ENCODE measurements around the gene CTXN2. TPM values are rescaled to one million over a fixed set of nuclear protein-coding genes. Genes with fewer than 3 reads are reported as not detected.

Gene CTXN2
- total RNA-seq, 1 experiment from 2014 or later, result not detected

DNA sequence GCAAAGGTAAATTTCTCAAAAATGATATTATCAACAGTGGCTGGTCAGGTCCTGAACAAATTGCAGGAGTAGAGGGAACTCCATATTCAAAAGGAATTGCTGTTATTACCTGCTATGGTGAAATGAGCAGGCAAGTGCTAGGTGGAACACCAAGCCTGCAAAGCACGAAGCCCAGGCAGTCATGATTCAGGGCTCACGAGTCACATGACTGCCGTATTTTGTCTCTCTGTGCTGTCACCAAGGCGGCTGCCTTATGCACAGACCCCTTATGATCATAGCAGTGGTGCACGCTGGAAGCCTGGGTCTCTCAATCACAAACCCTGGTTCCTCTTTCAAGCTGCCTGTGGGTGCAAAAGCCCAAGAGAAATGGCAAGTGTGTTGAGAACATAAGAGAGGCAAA lies 39.0 kb downstream of the CTXN2 start:
- no peak overlapping the region for H3K4me2 ChIP-seq
- POLR2A ChIA-PET (ENCODE audit: unreplicated experiment), result no interaction called here
- no peak overlapping the region for H3K27ac ChIP-seq
- no peaks in the 10 kb centered on the region for H3K9me3 ChIP-seq (ENCODE audit: insufficient read depth, low read depth)
- H3K4me3 ChIP-seq, result no peak overlapping the region
- no peaks in the 10 kb centered on the region for H3K9me2 ChIP-seq (ENCODE audit: insufficient read depth)
- no peaks in the 10 kb centered on the region for H3K4me1 ChIP-seq (replicated peaks; ENCODE audit: insufficient read depth)
- no peaks in the 10 kb centered on the region for H4K20me1 ChIP-seq (ENCODE audit: insufficient read depth)
- TF ChIP-seq EZH2 (IDR thresholded peaks at IDR 0.05; ENCODE audit: low read depth), result no peak
- TF ChIP-seq, protein P1, sequence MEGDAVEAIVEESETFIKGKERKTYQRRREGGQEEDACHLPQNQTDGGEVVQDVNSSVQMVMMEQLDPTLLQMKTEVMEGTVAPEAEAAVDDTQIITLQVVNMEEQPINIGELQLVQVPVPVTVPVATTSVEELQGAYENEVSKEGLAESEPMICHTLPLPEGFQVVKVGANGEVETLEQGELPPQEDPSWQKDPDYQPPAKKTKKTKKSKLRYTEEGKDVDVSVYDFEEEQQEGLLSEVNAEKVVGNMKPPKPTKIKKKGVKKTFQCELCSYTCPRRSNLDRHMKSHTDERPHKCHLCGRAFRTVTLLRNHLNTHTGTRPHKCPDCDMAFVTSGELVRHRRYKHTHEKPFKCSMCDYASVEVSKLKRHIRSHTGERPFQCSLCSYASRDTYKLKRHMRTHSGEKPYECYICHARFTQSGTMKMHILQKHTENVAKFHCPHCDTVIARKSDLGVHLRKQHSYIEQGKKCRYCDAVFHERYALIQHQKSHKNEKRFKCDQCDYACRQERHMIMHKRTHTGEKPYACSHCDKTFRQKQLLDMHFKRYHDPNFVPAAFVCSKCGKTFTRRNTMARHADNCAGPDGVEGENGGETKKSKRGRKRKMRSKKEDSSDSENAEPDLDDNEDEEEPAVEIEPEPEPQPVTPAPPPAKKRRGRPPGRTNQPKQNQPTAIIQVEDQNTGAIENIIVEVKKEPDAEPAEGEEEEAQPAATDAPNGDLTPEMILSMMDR (conservative IDR thresholded peaks at IDR 0.05), result no peak
- no peaks in the 10 kb centered on the region for H3F3A ChIP-seq (ENCODE audit: insufficient read depth, low read depth)
- BruUV-seq (replicated peaks), result no TSS peak
- CTCF ChIA-PET, result no interaction called here
- intact Hi-C loops (cut with micrococcal nuclease; ENCODE audit: unreplicated experiment), result no loop called here
- H2AFZ ChIP-seq, result no peak overlapping the region
- no peaks in the 10 kb centered on the region for H3K36me3 ChIP-seq (ENCODE audit: low read depth)
- H3K27me3 ChIP-seq (ENCODE audit: insufficient read depth, low read depth), result peaks cover 6% of the 10 kb centered on the region; the same call in 1 of the 2 replicates
- H3K79me2 ChIP-seq (ENCODE audit: low read depth), result no peaks in the 10 kb centered on the region
- no peak for DNase-seq

DNA sequence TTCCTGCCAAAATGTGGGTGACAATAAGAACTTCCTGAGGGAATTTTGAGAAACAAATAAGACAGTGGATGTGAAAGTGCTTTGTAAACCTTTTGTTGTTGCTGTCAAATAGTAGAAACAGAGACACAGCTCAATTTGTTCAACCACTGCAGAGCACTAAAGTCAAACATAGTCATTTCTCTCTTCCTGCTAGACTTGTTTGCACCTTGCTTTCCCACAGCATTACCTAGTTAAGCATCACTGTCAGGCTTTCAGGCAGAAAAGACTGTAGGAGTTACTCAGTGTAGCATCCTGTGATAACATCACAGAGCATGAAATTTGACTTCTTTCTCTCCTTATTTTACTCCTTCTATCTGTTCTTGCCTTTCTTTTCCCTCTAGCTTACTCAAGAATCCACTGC lies 41.8 kb downstream of the CTXN2 start:
- no peak for DNase-seq
- no TSS peak for BruUV-seq (replicated peaks)

DNA sequence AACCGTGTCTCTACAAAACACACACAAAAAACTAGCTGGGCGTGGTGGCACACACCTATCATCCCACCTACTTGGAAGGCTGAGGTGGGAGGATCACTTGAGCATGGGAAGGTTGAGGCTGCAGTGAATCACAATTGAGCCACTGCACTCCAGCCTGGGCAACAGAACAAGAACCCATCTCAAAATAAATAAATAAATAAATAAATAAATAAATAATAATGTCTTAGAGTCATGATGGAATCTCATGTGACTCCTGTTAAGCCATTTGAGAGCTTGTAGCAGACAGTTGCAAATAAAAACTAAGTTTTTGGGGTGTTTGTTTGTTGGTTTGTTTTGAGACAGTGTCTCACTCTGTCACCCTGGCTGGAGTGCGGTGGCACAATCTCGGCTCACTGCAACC lies 47.9 kb downstream of the CTXN2 start:
- BruUV-seq (replicated peaks), result no TSS peak
- POLR2A ChIA-PET (ENCODE audit: unreplicated experiment), result no interaction called here
- intact Hi-C loops (cut with micrococcal nuclease; ENCODE audit: unreplicated experiment), result no loop called here

More for the DNA sequence above, 41.8 kb downstream of the CTXN2 start:
- Histone ChIP-seq H3F3A (ENCODE audit: insufficient read depth, low read depth) (no peaks in the 10 kb centered on the region), H3K4me1 (replicated peaks; ENCODE audit: insufficient read depth) (no peaks in the 10 kb centered on the region), H3K9me3 (ENCODE audit: insufficient read depth, low read depth) (no peaks in the 10 kb centered on the region), H3K4me2 (no peak overlapping the region), H4K20me1 (ENCODE audit: insufficient read depth) (no peaks in the 10 kb centered on the region), H3K9me2 (ENCODE audit: insufficient read depth) (no peaks in the 10 kb centered on the region), H3K36me3 (ENCODE audit: low read depth) (no peaks in the 10 kb centered on the region), H3K79me2 (ENCODE audit: low read depth) (no peaks in the 10 kb centered on the region), H2AFZ (no peak overlapping the region), H3K27me3 (ENCODE audit: insufficient read depth, low read depth) (peaks cover 9% of the 10 kb centered on the region), H3K27ac (no peak overlapping the region), H3K4me3 (no peak overlapping the region)
- ChIA-PET POLR2A (ENCODE audit: unreplicated experiment) (no interaction called here), CTCF (no interaction called here)
- TF ChIP-seq, protein P1 (conservative IDR thresholded peaks at IDR 0.05), result no peak
- no peak for TF ChIP-seq EZH2 (IDR thresholded peaks at IDR 0.05; ENCODE audit: low read depth)
- intact Hi-C loops (cut with micrococcal nuclease; ENCODE audit: unreplicated experiment), result no loop called here

More for the DNA sequence above, 47.9 kb downstream of the CTXN2 start:
- Histone ChIP-seq H3K27ac (no peak overlapping the region), H2AFZ (no peak overlapping the region), H3F3A (ENCODE audit: insufficient read depth, low read depth) (no peaks in the 10 kb centered on the region), H3K27me3 (ENCODE audit: insufficient read depth, low read depth) (peaks cover 10% of the 10 kb centered on the region; the same call in 1 of the 2 replicates), H4K20me1 (ENCODE audit: insufficient read depth) (no peaks in the 10 kb centered on the region), H3K9me3 (ENCODE audit: insufficient read depth, low read depth) (no peaks in the 10 kb centered on the region), H3K4me2 (no peak overlapping the region), H3K4me1 (replicated peaks; ENCODE audit: insufficient read depth) (no peaks in the 10 kb centered on the region), H3K36me3 (ENCODE audit: low read depth) (no peaks in the 10 kb centered on the region), H3K9me2 (ENCODE audit: insufficient read depth) (no peaks in the 10 kb centered on the region), H3K79me2 (ENCODE audit: low read depth) (no peaks in the 10 kb centered on the region), H3K4me3 (no peak overlapping the region)
- no peak for TF ChIP-seq EZH2 (IDR thresholded peaks at IDR 0.05; ENCODE audit: low read depth)
- TF ChIP-seq, protein P1 (conservative IDR thresholded peaks at IDR 0.05), result no peak
- CTCF ChIA-PET, result interaction anchor here (0.6 kb wide), 2 partner anchors 1128 to 1914 kb away, joined by 3 to 5 read pairs; no protein-coding TSS in a partner anchor
- DNase-seq, result no peak

All from PC-9 (cell line).